K562 treated with DMSO at 1 percent for 24 hours (cell line): ENCODE measurements around the gene SLAMF8. TPM values are rescaled to one million over a fixed set of nuclear protein-coding genes. Genes with fewer than 3 reads are reported as not detected.

Source experiments
- total RNA-seq: library from RNA; unstranded; fragments of 300-600 nt; gene quantifications from 2 replicates; pipeline ENCODE4 v1.2.3, GENCODE V29; 2022; ENCODE audit warnings: low read depth; ENCODE audit not compliant: insufficient read depth

Gene SLAMF8
- not detected in 2 replicates for total RNA-seq

GRCh38 chr1:159826441-159827101, at the start of gene SLAMF8:
SLAMF8 (plus strand) TSS chr1:159826873; CDS start chr1:159826899, 26 bp downstream.

GRCh38 chr1:159780583-159781582, 45.8 kb upstream of the SLAMF8 start, which contains the start of gene DUSP23:
DUSP23 (plus strand) TSS chr1:159780962; CDS start chr1:159781101, 139 bp downstream.

GRCh38 chr1:159802111-159802510, 24.6 kb upstream of the SLAMF8 start, which contains the start of gene FCRL6:
FCRL6 (plus strand) TSS chr1:159802360; CDS start chr1:159802425, 65 bp downstream.

GRCh38 chr1:159862557-159862956, 35.9 kb downstream of the SLAMF8 start, which contains the start of gene VSIG8:
VSIG8 (minus strand) TSS chr1:159862657; CDS start chr1:159862521, 136 bp downstream.

Other genes with a start within 250 kb of the SLAMF8 start
- not detected in 2 replicates for gene APCS, start 239.0 kb upstream of the SLAMF8 start, total RNA-seq
- not detected in 2 replicates for gene CRP, start 112.3 kb upstream of the SLAMF8 start, total RNA-seq
- 77.0 and 77.5 TPM in 2 replicates for gene DUSP23, start 45.9 kb upstream of the SLAMF8 start, total RNA-seq
- not detected in 2 replicates for gene FCRL6, start 24.5 kb upstream of the SLAMF8 start, total RNA-seq
- gene VSIG8, start 35.8 kb downstream of the SLAMF8 start, total RNA-seq: not detected in 2 replicates
- gene CFAP45, start 73.3 kb downstream of the SLAMF8 start, total RNA-seq: 0.63 and 0.83 TPM in 2 replicates
- gene TAGLN2, start 98.6 kb downstream of the SLAMF8 start, total RNA-seq: 386 and 426 TPM in 2 replicates
- 0.12 and 0.39 TPM in 2 replicates for gene IGSF9, start 118.7 kb downstream of the SLAMF8 start, total RNA-seq
- not detected in 2 replicates for gene SLAMF9, start 127.4 kb downstream of the SLAMF8 start, total RNA-seq
- gene PIGM, start 205.1 kb downstream of the SLAMF8 start, total RNA-seq: 2.7 and 3.4 TPM in 2 replicates
- not detected in 2 replicates for gene KCNJ10, start 243.3 kb downstream of the SLAMF8 start, total RNA-seq